Umbilical cord (tissue), 2 donors: ENCODE measurements around the gene LDHD. TPM values are rescaled to one million over a fixed set of nuclear protein-coding genes. Genes with fewer than 3 reads are reported as not detected.

Source experiments
- DNase-seq: peaks from one replicate; pipeline ENCODE4 v3.0.0-alpha.2; 2015; ENCODE audit warnings: low spot score
- total RNA-seq: library from RNA; depleted of rRNA; stranded (reverse); fragments of >200 nt; gene quantifications from one replicate; pipeline ENCODE4 v1.2.3, GENCODE V29; 2014; ENCODE audit warnings: low replicate concordance; ENCODE audit not compliant: insufficient read depth

LDHD gene
- total RNA-seq, 1 donor from 2014 or later: 0.48 TPM

- DNase-seq: no peak
Observed at GRCh38 chr16:75063549-75064088, 53.0 kb downstream of the LDHD start.

- no peak for DNase-seq
Observed at GRCh38 chr16:75062976-75063346, 53.6 kb downstream of the LDHD start.

- DNase-seq: no peak
Observed at GRCh38 chr16:75062135-75062975, 54.2 kb downstream of the LDHD start.

Other genes with a start within 250 kb of the LDHD start
- 94.4 TPM for gene WDR59, start 131.7 kb downstream of the LDHD start, total RNA-seq
- gene ZNRF1, start 117.8 kb downstream of the LDHD start, total RNA-seq: 9.9 TPM
- gene ZFP1, start 31.7 kb upstream of the LDHD start, total RNA-seq: 29.4 TPM
- not detected for gene CTRB2, start 90.4 kb upstream of the LDHD start, total RNA-seq
- gene CTRB1, start 102.2 kb upstream of the LDHD start, total RNA-seq: not detected
- gene BCAR1, start 134.8 kb upstream of the LDHD start, total RNA-seq: 30.1 TPM